ENCODE data around the gene TRAF1.

GRCh38 chr9:120898396-120898795 lies 28.2 kb downstream of the TRAF1 start:
- TF ChIP-seq, protein P1, sequence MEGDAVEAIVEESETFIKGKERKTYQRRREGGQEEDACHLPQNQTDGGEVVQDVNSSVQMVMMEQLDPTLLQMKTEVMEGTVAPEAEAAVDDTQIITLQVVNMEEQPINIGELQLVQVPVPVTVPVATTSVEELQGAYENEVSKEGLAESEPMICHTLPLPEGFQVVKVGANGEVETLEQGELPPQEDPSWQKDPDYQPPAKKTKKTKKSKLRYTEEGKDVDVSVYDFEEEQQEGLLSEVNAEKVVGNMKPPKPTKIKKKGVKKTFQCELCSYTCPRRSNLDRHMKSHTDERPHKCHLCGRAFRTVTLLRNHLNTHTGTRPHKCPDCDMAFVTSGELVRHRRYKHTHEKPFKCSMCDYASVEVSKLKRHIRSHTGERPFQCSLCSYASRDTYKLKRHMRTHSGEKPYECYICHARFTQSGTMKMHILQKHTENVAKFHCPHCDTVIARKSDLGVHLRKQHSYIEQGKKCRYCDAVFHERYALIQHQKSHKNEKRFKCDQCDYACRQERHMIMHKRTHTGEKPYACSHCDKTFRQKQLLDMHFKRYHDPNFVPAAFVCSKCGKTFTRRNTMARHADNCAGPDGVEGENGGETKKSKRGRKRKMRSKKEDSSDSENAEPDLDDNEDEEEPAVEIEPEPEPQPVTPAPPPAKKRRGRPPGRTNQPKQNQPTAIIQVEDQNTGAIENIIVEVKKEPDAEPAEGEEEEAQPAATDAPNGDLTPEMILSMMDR (IDR thresholded peaks at IDR 0.05), result no peak
- no peak for TF ChIP-seq POLR2A (IDR thresholded peaks at IDR 0.05)
- TF ChIP-seq POLR2AphosphoS5 (IDR thresholded peaks at IDR 0.05), result no peak
- no peak for TF ChIP-seq EP300 (IDR thresholded peaks at IDR 0.05; ENCODE audit: low read depth)
